Mucosa of descending colon (tissue), 3 donors: ENCODE results near the gene GALT. TPM values are rescaled to one million over a fixed set of nuclear protein-coding genes. Genes with fewer than 3 reads are reported as not detected.

Source experiments
- ATAC-seq: fragments of 200-7000 bp; cut with Tn5 transposase; one replicate; pipeline ENCODE4 v1.9.1; 2020; ENCODE audit warnings: mild to moderate bottlenecking, moderate library complexity
- DNase-seq, 3 donors: peaks; one replicate each; pipeline ENCODE4 v3.0.0-alpha.2; 2020
- H3K36me3 ChIP-seq: fragments of 200-600 bp; one replicate; pipeline ENCODE4 v1.8.0; 2021; ENCODE audit warnings: low read depth, mild to moderate bottlenecking
- H3K4me1 ChIP-seq: fragments of 200-600 bp; one replicate; pipeline ENCODE4 v1.8.0; 2021; ENCODE audit warnings: low read depth, mild to moderate bottlenecking
- H3K4me3 ChIP-seq: fragments of 200-600 bp; one replicate; pipeline ENCODE4 v1.8.0; 2021; ENCODE audit warnings: mild to moderate bottlenecking
- H3K9me3 ChIP-seq: fragments of 200-600 bp; one replicate; pipeline ENCODE4 v1.8.0; 2021; ENCODE audit warnings: mild to moderate bottlenecking
- CTCF ChIP-seq: fragments of 200-600 bp; IDR thresholded peaks from one replicate; pipeline ENCODE4 v1.8.0; 2022; ENCODE audit warnings: antibody characterized with exemption, mild to moderate bottlenecking
- intact Hi-C, 2 donors: fragments of 100-400 bp; cut with DNase I in 1 of 2; cut with micrococcal nuclease in 1 of 2; formaldehyde crosslinking; loops; one replicate each; pipeline versions ENCODE4 v1.11.0 to v1.11.1; 2022; cut with DNase I, micrococcal nuclease
- total RNA-seq, 3 donors: library from RNA; stranded (reverse); fragmentation: NEBNext Ultra II Directional in 2 of 3; extraction: Animal tissue kit (Norgen Biotek cat#: 25700) in 2 of 3; gene quantifications; one replicate each; pipeline versions ENCODE4 v1.2.1 to v1.2.4, GENCODE V29; 2021 to 2023
- donor health status: DM: no; HTN: no; CAD: no; lungs with moderate emphysema.
- donor health status: DM: no; HTN: no; CAD: no.
- donor health status: DM: no; HTN: yes; CAD: no.

GALT gene
- total RNA-seq, 3 donors from 2014 or later: 42.0 to 85.6 (median 63.3) TPM

- Histone ChIP-seq H3K36me3 (no peaks in the 10 kb centered on the region), H3K4me1 (no peaks in the 10 kb centered on the region), H3K9me3 (no peaks in the 10 kb centered on the region), H3K4me3 (no peak overlapping the region)
- ATAC-seq (peak; percentile 51), DNase-seq (no peak)
- intact Hi-C loops: no loop called here
- TF ChIP-seq CTCF: no peak
Measured at GRCh38 chr9:34674440-34674839, 28.0 kb downstream of the GALT start.

GRCh38 chr9:34675048-34675714 lies 28.7 kb downstream of the GALT start:
- Histone ChIP-seq H3K4me3 (no peak overlapping the region), H3K4me1 (no peaks in the 10 kb centered on the region), H3K36me3 (no peaks in the 10 kb centered on the region), H3K9me3 (no peaks in the 10 kb centered on the region)
- ATAC-seq (peak; percentile 93), DNase-seq (peak; percentile 69 to 88 (median 82))
- peak; percentile 34 for TF ChIP-seq CTCF
- intact Hi-C loops: no loop called here

GRCh38 chr9:34675869-34676268 lies 29.4 kb downstream of the GALT start:
- H3K9me3 ChIP-seq: no peaks in the 10 kb centered on the region
- H3K36me3 ChIP-seq: no peaks in the 10 kb centered on the region
- H3K4me1 ChIP-seq: no peaks in the 10 kb centered on the region
- no peak for DNase-seq
- intact Hi-C loops: no loop called here
- H3K4me3 ChIP-seq: no peak overlapping the region
- no peak for TF ChIP-seq CTCF
- no peak for ATAC-seq

GRCh38 chr9:34684145-34684544 lies 37.7 kb downstream of the GALT start:
- no peaks in the 10 kb centered on the region for H3K4me1 ChIP-seq
- no peak for DNase-seq
- no peaks in the 10 kb centered on the region for H3K9me3 ChIP-seq
- H3K36me3 ChIP-seq: no peaks in the 10 kb centered on the region
- no peak for ATAC-seq
- intact Hi-C loops: no loop called here
- H3K4me3 ChIP-seq: no peak overlapping the region
- no peak for TF ChIP-seq CTCF

GRCh38 chr9:34684816-34685215 lies 38.3 kb downstream of the GALT start:
- no peak for TF ChIP-seq CTCF
- intact Hi-C loops: no loop called here
- DNase-seq: no peak
- no peaks in the 10 kb centered on the region for H3K4me1 ChIP-seq
- no peak overlapping the region for H3K4me3 ChIP-seq
- H3K36me3 ChIP-seq: no peaks in the 10 kb centered on the region
- ATAC-seq: no peak
- no peaks in the 10 kb centered on the region for H3K9me3 ChIP-seq

- H3K4me3 ChIP-seq: no peak overlapping the region
- TF ChIP-seq CTCF: no peak
- ATAC-seq (no peak), DNase-seq (no peak)
- intact Hi-C loops: no loop called here
- H3K9me3 ChIP-seq: no peaks in the 10 kb centered on the region
- H3K4me1 ChIP-seq: no peaks in the 10 kb centered on the region
- no peaks in the 10 kb centered on the region for H3K36me3 ChIP-seq
Measured at GRCh38 chr9:34685591-34685990, 39.1 kb downstream of the GALT start.
